ENCODE measurements around the gene AK5. TPM values are rescaled to one million over a fixed set of nuclear protein-coding genes. Genes with fewer than 3 reads are reported as not detected.

AK5 gene
- total RNA-seq, 6 donors from 2014 or later: 0.10 to 0.74 TPM; not detected in 4

DNA sequence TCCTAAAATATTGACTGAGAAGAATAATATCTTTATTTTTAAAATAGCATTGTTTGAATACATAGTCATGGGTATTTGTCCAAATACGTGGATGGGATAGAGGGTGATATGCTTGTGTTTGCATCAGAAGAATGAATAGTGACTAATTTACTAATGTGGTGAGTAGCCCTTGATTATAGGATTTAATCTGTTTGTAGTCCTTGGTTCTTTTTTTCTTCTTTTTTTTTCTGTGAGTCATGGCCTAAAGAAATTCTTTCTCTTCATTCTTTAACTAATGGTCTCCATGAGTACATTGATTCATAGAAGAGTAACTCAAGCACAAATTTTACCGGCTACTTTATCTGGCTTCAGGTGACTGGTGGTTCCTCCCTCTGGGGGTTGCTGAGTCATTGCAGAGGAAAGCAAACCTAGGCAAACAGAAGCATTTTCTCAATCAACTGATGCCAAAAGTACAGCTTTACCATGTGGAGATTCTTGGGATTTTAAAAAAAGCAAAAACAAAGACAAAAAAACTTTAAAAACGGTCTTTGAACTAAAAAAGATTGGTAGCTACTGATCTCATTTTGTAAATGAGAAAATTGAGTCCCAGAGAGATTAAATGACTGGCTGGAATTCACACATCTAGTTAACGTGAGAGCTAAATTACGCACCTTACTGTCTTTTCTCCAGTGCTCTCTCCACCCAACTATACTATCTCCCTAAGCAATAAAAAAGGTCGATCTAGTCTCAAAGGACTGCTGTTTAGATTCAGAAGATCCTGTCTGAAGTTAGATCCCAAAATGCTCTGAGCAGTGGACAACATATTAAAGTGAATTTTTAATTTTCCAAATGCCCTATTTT is 40.5 kb downstream of the AK5 start:
- WGBS, 2 donors: 58 to 60% methylated on average over 6 of the region's 6 CpGs
- DNase-seq (no peak), ATAC-seq (ENCODE audit: low FRiP score in 2 of 2) (no peak)
- Histone ChIP-seq H3K27me3 (no peaks in the 10 kb centered on the region), H3K36me3 (no peaks in the 10 kb centered on the region), H3K9me3 (no peaks in the 10 kb centered on the region), H3K27ac (no peak overlapping the region), H3K4me3 (no peak overlapping the region), H3K4me1 (no peaks in the 10 kb centered on the region)
- TF ChIP-seq EP300 (IDR thresholded peaks at IDR 0.05): no peak
- TF ChIP-seq, protein P1, sequence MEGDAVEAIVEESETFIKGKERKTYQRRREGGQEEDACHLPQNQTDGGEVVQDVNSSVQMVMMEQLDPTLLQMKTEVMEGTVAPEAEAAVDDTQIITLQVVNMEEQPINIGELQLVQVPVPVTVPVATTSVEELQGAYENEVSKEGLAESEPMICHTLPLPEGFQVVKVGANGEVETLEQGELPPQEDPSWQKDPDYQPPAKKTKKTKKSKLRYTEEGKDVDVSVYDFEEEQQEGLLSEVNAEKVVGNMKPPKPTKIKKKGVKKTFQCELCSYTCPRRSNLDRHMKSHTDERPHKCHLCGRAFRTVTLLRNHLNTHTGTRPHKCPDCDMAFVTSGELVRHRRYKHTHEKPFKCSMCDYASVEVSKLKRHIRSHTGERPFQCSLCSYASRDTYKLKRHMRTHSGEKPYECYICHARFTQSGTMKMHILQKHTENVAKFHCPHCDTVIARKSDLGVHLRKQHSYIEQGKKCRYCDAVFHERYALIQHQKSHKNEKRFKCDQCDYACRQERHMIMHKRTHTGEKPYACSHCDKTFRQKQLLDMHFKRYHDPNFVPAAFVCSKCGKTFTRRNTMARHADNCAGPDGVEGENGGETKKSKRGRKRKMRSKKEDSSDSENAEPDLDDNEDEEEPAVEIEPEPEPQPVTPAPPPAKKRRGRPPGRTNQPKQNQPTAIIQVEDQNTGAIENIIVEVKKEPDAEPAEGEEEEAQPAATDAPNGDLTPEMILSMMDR (IDR thresholded peaks at IDR 0.05): no peak
- no peak for TF ChIP-seq POLR2A (IDR thresholded peaks at IDR 0.05)
- TF ChIP-seq POLR2AphosphoS5 (IDR thresholded peaks at IDR 0.05): no peak

GRCh38 chr1:77333501-77333900 is 51.7 kb downstream of the AK5 start:
- Histone ChIP-seq H3K4me3 (no peak overlapping the region), H3K27ac (no peak overlapping the region), H3K4me1 (no peaks in the 10 kb centered on the region), H3K9me3 (no peaks in the 10 kb centered on the region), H3K27me3 (no peaks in the 10 kb centered on the region), H3K36me3 (no peaks in the 10 kb centered on the region)
- no peak for TF ChIP-seq POLR2A (IDR thresholded peaks at IDR 0.05)
- TF ChIP-seq POLR2AphosphoS5 (IDR thresholded peaks at IDR 0.05): no peak
- TF ChIP-seq, protein P1 (IDR thresholded peaks at IDR 0.05): no peak
- no peak for TF ChIP-seq EP300 (IDR thresholded peaks at IDR 0.05)
- DNase-seq (no peak), ATAC-seq (ENCODE audit: low FRiP score in 2 of 2) (no peak)
- WGBS, 2 donors: 76 to 88% methylated on average over 2 of the region's 2 CpGs

DNA sequence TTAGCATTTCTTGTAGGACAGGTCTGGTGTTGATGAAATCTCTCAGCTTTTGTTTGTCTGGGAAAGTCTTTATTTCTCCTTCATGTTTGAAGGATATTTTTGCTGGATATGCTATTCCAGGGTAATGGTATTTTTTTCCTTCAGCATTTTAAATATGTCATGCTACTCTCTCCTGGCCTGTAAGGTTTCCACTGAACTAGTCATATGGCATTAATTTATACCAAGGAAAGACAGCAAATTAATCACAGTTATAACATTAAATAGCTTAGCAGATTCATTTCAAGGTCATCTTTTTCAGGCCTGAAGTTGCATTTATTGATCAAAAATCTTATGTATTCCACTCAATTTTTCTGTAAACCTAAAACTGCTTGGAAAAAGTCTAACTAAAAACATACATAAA is 54.9 kb downstream of the AK5 start:
- no peaks in the 10 kb centered on the region for H3K4me1 ChIP-seq
- H3K4me3 ChIP-seq: no peak overlapping the region
- DNase-seq (no peak), ATAC-seq (ENCODE audit: low FRiP score in 2 of 2) (no peak)
- no peak overlapping the region for H3K27ac ChIP-seq
- no peaks in the 10 kb centered on the region for H3K36me3 ChIP-seq
- TF ChIP-seq, protein P1 (IDR thresholded peaks at IDR 0.05): no peak
- TF ChIP-seq EP300 (IDR thresholded peaks at IDR 0.05): no peak
- no peak for TF ChIP-seq POLR2AphosphoS5 (IDR thresholded peaks at IDR 0.05)
- TF ChIP-seq POLR2A (IDR thresholded peaks at IDR 0.05): no peak
- no peaks in the 10 kb centered on the region for H3K9me3 ChIP-seq
- no peaks in the 10 kb centered on the region for H3K27me3 ChIP-seq

- Histone ChIP-seq H3K4me1 (no peaks in the 10 kb centered on the region), H3K27me3 (no peaks in the 10 kb centered on the region), H3K4me3 (no peak overlapping the region), H3K27ac (no peak overlapping the region), H3K36me3 (no peaks in the 10 kb centered on the region), H3K9me3 (no peaks in the 10 kb centered on the region)
- DNase-seq (no peak), ATAC-seq (ENCODE audit: low FRiP score in 2 of 2) (no peak)
- TF ChIP-seq EP300 (IDR thresholded peaks at IDR 0.05) (no peak), POLR2A (IDR thresholded peaks at IDR 0.05) (no peak), POLR2AphosphoS5 (IDR thresholded peaks at IDR 0.05) (no peak)
- TF ChIP-seq, protein P1 (IDR thresholded peaks at IDR 0.05): no peak
- 88 to 93% methylated on average over 1 of the region's 1 CpG for whole genome bisulfite sequencing, 2 donors
These were observed 57.5 kb downstream of the AK5 start for GRCh38 chr1:77339326-77339725.

DNA sequence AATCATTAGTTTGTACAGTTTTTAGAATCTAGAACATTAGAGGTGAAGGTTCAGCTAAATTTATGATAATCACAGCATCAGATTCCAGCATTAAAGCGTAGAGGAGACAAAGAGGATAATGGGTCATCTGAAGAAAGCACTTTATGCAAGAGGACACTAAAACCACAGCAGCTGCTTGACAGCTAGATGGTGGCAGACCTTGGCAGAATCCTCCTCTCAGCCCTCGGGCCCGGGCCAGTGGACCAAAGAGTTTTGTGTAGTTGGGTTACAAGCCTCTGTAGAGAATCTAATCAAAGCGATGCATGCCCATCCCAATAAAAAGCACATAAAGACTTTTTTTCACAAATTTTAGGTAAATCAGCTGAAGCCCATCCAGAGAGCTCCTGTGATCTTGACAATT is 59.4 kb downstream of the AK5 start:
- 87 to 91% methylated on average over 4 of the region's 4 CpGs for WGBS, 2 donors
- Histone ChIP-seq H3K27ac (no peak overlapping the region), H3K9me3 (no peaks in the 10 kb centered on the region), H3K36me3 (no peaks in the 10 kb centered on the region), H3K4me1 (no peaks in the 10 kb centered on the region), H3K27me3 (no peaks in the 10 kb centered on the region), H3K4me3 (no peak overlapping the region)
- ATAC-seq (ENCODE audit: low FRiP score in 2 of 2) (no peak), DNase-seq (no peak)
- no peak for TF ChIP-seq EP300 (IDR thresholded peaks at IDR 0.05)
- no peak for TF ChIP-seq POLR2A (IDR thresholded peaks at IDR 0.05)
